PC-3 (cell line): ENCODE results near the gene AP2M1. TPM values are rescaled to one million over a fixed set of nuclear protein-coding genes. Genes with fewer than 3 reads are reported as not detected.
A peak's percentile ranks its signal among the peaks of the same experiment; 100 is the strongest.

Experiments used
- ATAC-seq: fragments of 200-7000 bp; cut with Tn5 transposase; 2 replicates; pipeline ENCODE4 v1.9.1; 2020; ENCODE audit warnings: mild to moderate bottlenecking, moderate library complexity
- BruUV-seq: library from RNA; stranded (reverse); fragments of 400-500 nt; replicated peaks from 2 replicates; lab custom pipeline; 2021; lab: Mats Ljungman, UMichigan
- CTCF ChIA-PET: fragments of 300-600 bp; sonication (Branson Sonifier 250); formaldehyde crosslinking; loops from one replicate; lab custom pipeline; 2022; ENCODE audit warnings: antibody characterized with exemption; lab: Charles Lee
- POLR2A ChIA-PET: fragments of 300-600 bp; sonication (Branson Sonifier 250); formaldehyde crosslinking; loops from one replicate; lab custom pipeline; 2022; ENCODE audit warnings: antibody characterized with exemption; ENCODE audit not compliant: unreplicated experiment; lab: Charles Lee
- DNase-seq: peaks from one replicate; pipeline ENCODE4 v3.0.0-alpha.2; 2015
- H2AFZ ChIP-seq: fragments of 300-600 bp; sonication (generic); 2 replicates; pipeline ENCODE4 v1.6.0; 2016; ENCODE audit warnings: antibody characterized with exemption, low read length
- H3F3A ChIP-seq: fragments of 300-600 bp; sonication (generic); one replicate; pipeline ENCODE4 v1.6.0; 2017; ENCODE audit warnings: antibody characterized with exemption, low read length, control low read depth, mild to moderate bottlenecking; ENCODE audit not compliant: unreplicated experiment
- H3K27ac ChIP-seq: fragments of 300-600 bp; sonication (generic); 2 replicates; pipeline ENCODE4 v1.5.1; 2016; ENCODE audit warnings: mild to moderate bottlenecking, low read length
- H3K27me3 ChIP-seq: fragments of 300-600 bp; sonication (generic); 2 replicates; pipeline ENCODE4 v1.6.1; 2016; ENCODE audit warnings: low read length, mixed read lengths
- H3K36me3 ChIP-seq: fragments of 300-600 bp; sonication (generic); 2 replicates; pipeline ENCODE4 v1.6.1; 2016; ENCODE audit warnings: low read depth, mixed run types, low read length, mixed read lengths
- H3K4me1 ChIP-seq: fragments of 300-600 bp; sonication (generic); 2 replicates; pipeline ENCODE4 v1.5.1; 2016; ENCODE audit warnings: low read length; ENCODE audit not compliant: insufficient read depth
- H3K4me2 ChIP-seq: fragments of 300-600 bp; sonication (generic); 2 replicates; pipeline ENCODE4 v1.6.0; 2016; ENCODE audit warnings: low read length
- H3K4me3 ChIP-seq: fragments of 300-600 bp; sonication (generic); 2 replicates; pipeline ENCODE4 v1.5.1; 2016; ENCODE audit warnings: mild to moderate bottlenecking, low read length, mixed read lengths
- H3K79me2 ChIP-seq: fragments of 300-600 bp; sonication (generic); 2 replicates; pipeline ENCODE4 v1.6.1; 2017; ENCODE audit warnings: low read length, mixed read lengths
- H3K9ac ChIP-seq: fragments of 300-600 bp; sonication (generic); 2 replicates; pipeline ENCODE4 v1.6.0; 2016; ENCODE audit warnings: mild to moderate bottlenecking, low read length
- H3K9me2 ChIP-seq: fragments of 300-600 bp; sonication (generic); replicated peaks from 2 replicates; pipeline ENCODE4 v1.6.1; 2016; ENCODE audit warnings: mixed run types, low read length, mixed read lengths
- H3K9me3 ChIP-seq: fragments of 300-600 bp; sonication (generic); 2 replicates; pipeline ENCODE4 v1.6.1; 2016; ENCODE audit warnings: low read length, mixed read lengths
- H4K20me1 ChIP-seq: fragments of 300-600 bp; sonication (generic); 2 replicates; pipeline ENCODE4 v1.6.1; 2016; ENCODE audit warnings: low read length, mixed read lengths
- CTCF ChIP-seq: fragments of 300-600 bp; sonication (generic); conservative IDR thresholded peaks from 2 replicates; pipeline ENCODE4 v1.5.1; 2017; ENCODE audit warnings: antibody characterized with exemption, low read depth, mild to moderate bottlenecking, low read length
- EZH2 ChIP-seq: fragments of 300-600 bp; sonication (generic); IDR thresholded peaks from one replicate; pipeline ENCODE4 v1.6.1; 2017; ENCODE audit warnings: antibody characterized with exemption, mild to moderate bottlenecking, low read length; ENCODE audit not compliant: unreplicated experiment
- EZH2phosphoT487 ChIP-seq: fragments of 300-600 bp; sonication (generic); IDR thresholded peaks from 2 replicates; pipeline ENCODE4 v1.6.1; 2018; ENCODE audit warnings: mild to moderate bottlenecking, antibody characterized with exemption, low read length, borderline replicate concordance
- intact Hi-C: fragments of 100-400 bp; cut with micrococcal nuclease; formaldehyde crosslinking; loops from 2 replicates; pipeline ENCODE4 v1.9.0; 2023
- total RNA-seq: library from RNA; depleted of rRNA; stranded (reverse); fragments of >200 nt; gene quantifications from 2 replicates; pipeline ENCODE4 v1.2.3, GENCODE V29; 2014

Gene AP2M1
- total RNA-seq, 1 experiment from 2014 or later = 522 TPM

- BruUV-seq = no TSS peak
- no peak overlapping the region for H2AFZ ChIP-seq
- H3F3A ChIP-seq = no peaks in the 10 kb centered on the region
- H3K36me3 ChIP-seq = peaks cover 24% of the 10 kb centered on the region
- no peak for ATAC-seq
- peaks cover 5% of the 10 kb centered on the region for H3K79me2 ChIP-seq
- ChIA-PET CTCF (no interaction called here), POLR2A (no interaction called here)
- TF ChIP-seq EZH2 (no peak), CTCF (no peak), EZH2phosphoT487 (no peak)
- no peak overlapping the region for H3K4me2 ChIP-seq
- H3K27ac ChIP-seq = no peak overlapping the region
- H3K9ac ChIP-seq = no peak overlapping the region
- H3K4me1 ChIP-seq = peaks cover 39% of the 10 kb centered on the region
- H3K4me3 ChIP-seq = no peak overlapping the region
- no peaks in the 10 kb centered on the region for H3K27me3 ChIP-seq
- H3K9me2 ChIP-seq = no peaks in the 10 kb centered on the region
- DNase-seq = no peak
- H3K9me3 ChIP-seq = no peaks in the 10 kb centered on the region
- H4K20me1 ChIP-seq = no peaks in the 10 kb centered on the region
- intact Hi-C loops = no loop called here
Observed at GRCh38 chr3:184169896-184170875, 4.5 kb upstream of the AP2M1 start.

GRCh38 chr3:184171562-184171961 is 3.1 kb upstream of the AP2M1 start:
- Histone ChIP-seq H3K79me2 (peaks cover 19% of the 10 kb centered on the region), H4K20me1 (no peaks in the 10 kb centered on the region; the same call in 1 of the 2 replicates), H3F3A (no peaks in the 10 kb centered on the region), H3K36me3 (peaks cover 10% of the 10 kb centered on the region), H2AFZ (no peak overlapping the region), H3K27me3 (no peaks in the 10 kb centered on the region), H3K9me2 (no peaks in the 10 kb centered on the region), H3K4me3 (no peak overlapping the region), H3K4me1 (peaks cover 43% of the 10 kb centered on the region), H3K9me3 (no peaks in the 10 kb centered on the region), H3K4me2 (peak overlapping the region; percentile 7), H3K27ac (peak overlapping the region; percentile 38), H3K9ac (no peak overlapping the region)
- ATAC-seq (peak; percentile 4; the same call in 1 of the 2 replicates), DNase-seq (peak; percentile 60)
- CTCF ChIA-PET = interaction anchor here (0.6 kb wide), 1 partner anchor 154 kb away, joined by 4 read pairs; the partner anchor contains the start of gene ABCC5
- no peak for TF ChIP-seq EZH2
- TF ChIP-seq EZH2phosphoT487 = no peak
- no peak for TF ChIP-seq CTCF
- intact Hi-C loops = no loop called here
- BruUV-seq = no TSS peak
- POLR2A ChIA-PET = no interaction called here
